ENCODE measurements around the gene LRRIQ3. TPM values are rescaled to one million over a fixed set of nuclear protein-coding genes. Genes with fewer than 3 reads are reported as not detected.

LRRIQ3 gene
- total and polyA plus RNA-seq, 2 of the 13 experiments (the other 11 are each of a cell fraction or from before 2014, with no cell fraction given) = 1.1 to 1.3 TPM

GRCh38 chr1:74197657-74198552 is at the start of gene LRRIQ3, which contains the start of gene FPGT (continued):
- TF ChIP-seq ZBTB44 (CRISPR knock-in tag; IDR thresholded peaks at IDR 0.05) = 0 out of 2 replicates have a peak, but pooled peaks have one; percentile 27
- TF ChIP-seq ZNF589 (CRISPR knock-in tag; conservative IDR thresholded peaks at IDR 0.05) = no peak
- peak; percentile 94 for TF ChIP-seq GMEB1 (CRISPR knock-in tag; IDR thresholded peaks at IDR 0.05; ENCODE audit: borderline replicate concordance)
- peak; percentile 65; the same call in 1 of the 2 replicates for TF ChIP-seq IKZF5 (CRISPR knock-in tag; IDR thresholded peaks at IDR 0.05)
- TF ChIP-seq HDAC1 (CRISPR knock-in tag; IDR thresholded peaks at IDR 0.05) = peak; percentile 28; the same call in 1 of the 2 replicates
- TF ChIP-seq RNF2 (conservative IDR thresholded peaks at IDR 0.05; ENCODE audit: low read depth) = 0 out of 2 replicates have a peak, but pooled peaks have one; percentile 33
- TF ChIP-seq ZEB1 (IDR thresholded peaks at IDR 0.05; ENCODE audit: insufficient replicate concordance, low read depth) = no peak
- peak; percentile 21; the same call in 1 of the 2 replicates for TF ChIP-seq PRDM10 (CRISPR knock-in tag; IDR thresholded peaks at IDR 0.05; ENCODE audit: low read depth)
- no peak for TF ChIP-seq ZNF318 (CRISPR knock-in tag; IDR thresholded peaks at IDR 0.05)
- TF ChIP-seq ZNF180 (CRISPR knock-in tag; IDR thresholded peaks at IDR 0.05; ENCODE audit: borderline replicate concordance, low read depth) = no peak
